Lung (tissue), 12 donors: ENCODE results near the gene UNC5A. TPM values are rescaled to one million over a fixed set of nuclear protein-coding genes. Genes with fewer than 3 reads are reported as not detected.

Source experiments
- ATAC-seq: fragments of 200-7000 bp; cut with Tn5 transposase; one replicate; pipeline ENCODE4 v1.9.1; 2020; ENCODE audit warnings: moderate number of reproducible peaks; ENCODE audit not compliant: insufficient read depth, low FRiP score
- DNase-seq, 3 donors: peaks; one replicate each; pipeline ENCODE4 v3.0.0-alpha.2; 2013 to 2017
- H3K27ac ChIP-seq, 2 donors: one replicate each; pipeline ENCODE4 v1.5.1; 2013; ENCODE audit warnings: mild to moderate bottlenecking in 2 of 2, moderate library complexity in 2 of 2, control low read depth in 1 of 2, inconsistent platforms in 1 of 2, low read depth in 1 of 2, low read length in 1 of 2
- H3K27me3 ChIP-seq, 3 donors: one replicate each; pipeline ENCODE4 v1.5.1; 2013; ENCODE audit warnings: low read length in 2 of 3; ENCODE audit not compliant: control insufficient read depth in 3 of 3, insufficient read depth in 3 of 3
- H3K36me3 ChIP-seq, 4 donors: one replicate each; pipeline ENCODE4 v1.5.1; 2013; ENCODE audit warnings: low read length in 4 of 4, mild to moderate bottlenecking in 1 of 4, moderate library complexity in 1 of 4; ENCODE audit not compliant: control insufficient read depth in 4 of 4, insufficient read depth in 4 of 4
- H3K4me1 ChIP-seq, 5 donors: one replicate each; pipeline ENCODE4 v1.5.1; 2013; ENCODE audit warnings: low read length in 5 of 5, mild to moderate bottlenecking in 2 of 5, moderate library complexity in 1 of 5; ENCODE audit not compliant: control insufficient read depth in 5 of 5, insufficient read depth in 5 of 5
- H3K4me3 ChIP-seq: one replicate; pipeline ENCODE4 v1.5.1; 2013; ENCODE audit warnings: mild to moderate bottlenecking, control low read depth, moderate library complexity
- H3K9ac ChIP-seq, 2 donors: one replicate each; pipeline ENCODE4 v1.5.1; 2013; ENCODE audit warnings: low read length in 2 of 2, control low read depth in 1 of 2; ENCODE audit not compliant: insufficient read depth in 1 of 2
- H3K9me3 ChIP-seq, 4 donors: one replicate each; pipeline ENCODE4 v1.5.1; 2013; ENCODE audit warnings: low read length in 3 of 4, mild to moderate bottlenecking in 1 of 4, moderate library complexity in 1 of 4; ENCODE audit not compliant: control insufficient read depth in 4 of 4, insufficient read depth in 3 of 4
- WGBS, 2 donors: extraction: QIAGEN DNeasy Blood & Tissue Kit; methylation state at CpG; one replicate each; pipeline ENCODE4 v1.1.7; 2013; 5-methylcytosine and 5-hydroxymethylcytosine counted together
- polyA plus RNA-seq, 2 donors: library from polyadenylated mRNA; stranded (reverse); fragments of 200-250 nt; gene quantifications; one replicate each; pipeline ENCODE4 v1.2.1, GENCODE V29; 2013
- total RNA-seq, 2 donors: library from RNA; depleted of rRNA in 1 of 2; stranded (reverse); fragments of >200 nt in 1 of 2; gene quantifications; one replicate each; pipeline ENCODE4 v1.2.1, GENCODE V29; 2014 to 2021
- TF ChIP-seq, protein P1 (sequence below): IDR thresholded peaks from 2 replicates; pipeline ENCODE4 v1.5.1; 2012; ENCODE audit warnings: mild to moderate bottlenecking; ENCODE audit errors: control extremely low read depth, extremely low read depth
- donor health status: control.
- donor health status: control.
- donor health status: Bipolar disorder and iron deficiency.
- donor health status: healthy.
- donor health status: DM: yes; HTN: yes; CAD: no.

UNC5A gene
- total and polyA plus RNA-seq, 4 donors, result 0.08 to 0.40 (median 0.13) TPM

DNA sequence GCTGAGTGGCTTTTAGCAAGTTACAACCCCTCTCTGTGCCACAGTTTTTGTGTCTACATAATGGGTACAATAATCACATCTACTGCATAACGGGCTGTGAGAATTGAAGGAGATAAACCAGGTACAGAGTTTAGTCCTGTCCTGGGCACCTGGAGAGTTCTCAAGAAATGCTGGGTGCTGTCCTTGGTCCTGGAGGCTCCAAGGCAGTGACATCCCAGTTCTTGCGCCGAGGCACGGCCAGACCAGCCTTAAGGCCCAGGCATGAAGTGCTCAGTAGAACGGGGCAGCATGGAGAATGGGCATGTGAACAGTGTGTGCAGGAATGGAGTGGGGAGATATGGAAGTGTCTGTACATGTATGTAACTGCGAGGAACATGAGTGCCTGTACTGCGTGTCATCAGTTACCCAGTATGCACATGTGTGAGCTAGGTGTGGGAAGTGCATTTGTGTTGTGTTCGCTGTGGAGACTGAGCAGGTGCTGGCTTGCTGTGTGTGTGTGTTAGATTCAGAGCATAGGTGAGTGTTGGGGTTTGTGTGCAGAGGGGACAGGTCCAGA is 6.3 kb upstream of the UNC5A start:
- H3K27me3 ChIP-seq, result peaks cover 3 to 50% (median 26%) of the 10 kb centered on the region in 3 donors
- no peaks in the 10 kb centered on the region for H3K36me3 ChIP-seq
- TF ChIP-seq, protein P1, sequence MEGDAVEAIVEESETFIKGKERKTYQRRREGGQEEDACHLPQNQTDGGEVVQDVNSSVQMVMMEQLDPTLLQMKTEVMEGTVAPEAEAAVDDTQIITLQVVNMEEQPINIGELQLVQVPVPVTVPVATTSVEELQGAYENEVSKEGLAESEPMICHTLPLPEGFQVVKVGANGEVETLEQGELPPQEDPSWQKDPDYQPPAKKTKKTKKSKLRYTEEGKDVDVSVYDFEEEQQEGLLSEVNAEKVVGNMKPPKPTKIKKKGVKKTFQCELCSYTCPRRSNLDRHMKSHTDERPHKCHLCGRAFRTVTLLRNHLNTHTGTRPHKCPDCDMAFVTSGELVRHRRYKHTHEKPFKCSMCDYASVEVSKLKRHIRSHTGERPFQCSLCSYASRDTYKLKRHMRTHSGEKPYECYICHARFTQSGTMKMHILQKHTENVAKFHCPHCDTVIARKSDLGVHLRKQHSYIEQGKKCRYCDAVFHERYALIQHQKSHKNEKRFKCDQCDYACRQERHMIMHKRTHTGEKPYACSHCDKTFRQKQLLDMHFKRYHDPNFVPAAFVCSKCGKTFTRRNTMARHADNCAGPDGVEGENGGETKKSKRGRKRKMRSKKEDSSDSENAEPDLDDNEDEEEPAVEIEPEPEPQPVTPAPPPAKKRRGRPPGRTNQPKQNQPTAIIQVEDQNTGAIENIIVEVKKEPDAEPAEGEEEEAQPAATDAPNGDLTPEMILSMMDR, result no peak
- no peak overlapping the region for H3K27ac ChIP-seq
- no peaks in the 10 kb centered on the region for H3K4me1 ChIP-seq
- H3K9me3 ChIP-seq, result peaks cover 0 to 14% (median 0%) of the 10 kb centered on the region in 4 donors
- WGBS, 2 donors, result 48 to 50% methylated on average over 8 of the region's 8 CpGs
- no peak overlapping the region for H3K4me3 ChIP-seq
- DNase-seq (peak; percentile 32 to 61 (median 51)), ATAC-seq (no peak)
- no peak overlapping the region for H3K9ac ChIP-seq

DNA sequence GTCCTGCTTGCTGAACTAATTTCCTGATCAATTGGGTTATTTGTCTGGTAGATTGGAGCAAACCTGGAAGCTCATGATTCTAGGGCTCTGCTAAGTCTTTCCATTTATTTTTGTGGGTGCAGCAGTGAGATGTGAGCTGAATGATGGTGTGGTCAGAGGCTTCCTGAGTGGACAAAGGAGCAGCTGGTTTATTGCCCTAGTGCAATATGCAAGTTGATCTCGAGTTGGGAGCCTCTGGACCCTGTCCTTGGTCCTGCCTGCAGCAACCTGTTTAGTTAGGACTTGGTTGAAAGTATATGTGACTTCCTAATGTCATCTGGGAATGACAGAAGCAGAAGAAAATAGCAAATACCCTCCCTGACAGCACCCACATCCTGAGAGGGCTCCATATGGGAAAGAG is 4.2 kb upstream of the UNC5A start:
- peaks cover 19 to 45% (median 26%) of the 10 kb centered on the region in 3 donors for H3K27me3 ChIP-seq

DNA sequence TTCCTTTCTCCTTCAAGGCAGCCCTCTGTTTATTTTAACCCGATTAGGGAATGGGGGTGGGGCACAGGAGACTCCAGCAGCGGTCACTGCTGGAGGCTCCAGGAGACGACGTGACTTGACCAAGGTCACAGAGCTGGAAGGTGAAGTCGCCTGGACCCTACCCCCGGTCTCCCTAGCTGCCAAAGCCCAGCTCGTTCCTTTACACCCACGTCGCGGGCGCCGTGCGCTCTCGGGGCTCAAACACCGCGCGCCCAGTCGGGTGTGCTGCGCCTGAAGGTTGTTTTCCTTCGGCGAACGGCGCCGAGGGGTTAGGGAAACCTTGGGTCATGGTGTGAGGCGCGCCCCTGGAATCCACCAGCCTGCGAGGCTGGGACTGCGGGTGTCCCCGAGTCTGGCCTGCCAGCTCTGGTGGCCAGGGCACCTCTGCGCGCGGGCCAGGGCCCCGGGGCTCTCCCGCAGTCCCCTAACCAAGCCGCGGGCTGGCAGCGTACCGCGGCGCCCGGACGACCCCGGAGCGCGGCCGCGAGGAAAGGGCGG is 747 bp upstream of the UNC5A start:
- H3K9me3 ChIP-seq, result peaks cover 0 to 12% (median 0%) of the 10 kb centered on the region in 4 donors
- H3K27me3 ChIP-seq, result peaks cover 22 to 54% (median 35%) of the 10 kb centered on the region in 3 donors
- H3K4me1 ChIP-seq, result peaks cover 0 to 9% (median 0%) of the 10 kb centered on the region in 5 donors
- ATAC-seq (no peak), DNase-seq (no peak)
- WGBS, 2 donors, result 1 to 2% methylated on average over 36 to 48 of the region's 48 CpGs
- TF ChIP-seq, protein P1, result no peak
- H3K27ac ChIP-seq, result no peak overlapping the region
- H3K36me3 ChIP-seq, result no peaks in the 10 kb centered on the region
- H3K4me3 ChIP-seq, result no peak overlapping the region
- H3K9ac ChIP-seq, result no peak overlapping the region

More for the DNA sequence above, 4.2 kb upstream of the UNC5A start:
- H3K4me1 ChIP-seq, result peaks cover 0 to 9% (median 0%) of the 10 kb centered on the region in 5 donors
- TF ChIP-seq, protein P1, result no peak
- DNase-seq, result peak in 1 of 3 donors; percentile 40
- H3K9ac ChIP-seq, result no peak overlapping the region
- peaks cover 0 to 12% (median 0%) of the 10 kb centered on the region in 4 donors for H3K9me3 ChIP-seq
- WGBS, 2 donors, result 0% methylated on average over 1 of the region's 1 CpG
- no peak for ATAC-seq
- H3K27ac ChIP-seq, result no peak overlapping the region
- no peak overlapping the region for H3K4me3 ChIP-seq
- H3K36me3 ChIP-seq, result no peaks in the 10 kb centered on the region
